HepG2 (cell line): ENCODE results near the gene PGGT1B. TPM values are rescaled to one million over a fixed set of nuclear protein-coding genes. Genes with fewer than 3 reads are reported as not detected.

Experiments used
- ATAD3A ChIP-seq: sonication (generic); formaldehyde crosslinking; IDR thresholded peaks from 2 replicates; pipeline ENCODE4 v1.4.0; 2020; ENCODE audit warnings: missing genetic modification reagents
- ATRX ChIP-seq: sonication (generic); formaldehyde crosslinking; IDR thresholded peaks from 2 replicates; pipeline ENCODE4 v1.4.0; 2020; ENCODE audit warnings: missing genetic modification reagents, borderline replicate concordance
- EZH2 ChIP-seq: conservative IDR thresholded peaks from 2 replicates; pipeline ENCODE4 v1.6.1; 2012; ENCODE audit warnings: mild to moderate bottlenecking, low read depth, low read length, moderate library complexity
- ONECUT2 ChIP-seq: sonication (generic); formaldehyde crosslinking; IDR thresholded peaks from 2 replicates; pipeline ENCODE4 v1.4.0; 2020; ENCODE audit warnings: missing genetic modification reagents
- RNF2 ChIP-seq: fragments of 450-650 bp; conservative IDR thresholded peaks from 2 replicates; pipeline ENCODE4 v1.6.1; 2016; ENCODE audit warnings: low read depth
- SALL1 ChIP-seq: sonication (generic); formaldehyde crosslinking; IDR thresholded peaks from 2 replicates; pipeline ENCODE4 v1.8.0; 2022; ENCODE audit warnings: mild to moderate bottlenecking, missing genetic modification reagents
- TBX2 ChIP-seq: sonication (generic); formaldehyde crosslinking; IDR thresholded peaks from 2 replicates; pipeline ENCODE4 v1.5.0; 2020; ENCODE audit warnings: missing genetic modification reagents, mild to moderate bottlenecking, borderline replicate concordance
- XRCC5 ChIP-seq: fragments of 200-400 bp; formaldehyde crosslinking; optimal IDR thresholded peaks from 2 replicates; pipeline ENCODE3; 2017; ENCODE audit warnings: mild to moderate bottlenecking, low read length
- ZBTB40 ChIP-seq, 2 experiments: fragments of 450-650 bp in 1 of 2; sonication (generic) in 1 of 2; formaldehyde crosslinking in 1 of 2; IDR thresholded peaks; 2 replicates each; pipeline versions ENCODE4 v1.6.1 to v1.8.0; 2016 to 2022; ENCODE audit warnings: antibody characterized with exemption in 1 of 2, mild to moderate bottlenecking in 1 of 2, missing genetic modification reagents in 1 of 2
- ZNF224 ChIP-seq: sonication (generic); formaldehyde crosslinking; IDR thresholded peaks from 2 replicates; pipeline ENCODE4 v1.5.0; 2020; ENCODE audit warnings: mild to moderate bottlenecking, missing genetic modification reagents
- ZNF687 ChIP-seq: sonication (generic); formaldehyde crosslinking; IDR thresholded peaks from 2 replicates; pipeline ENCODE4 v1.5.1; 2020; ENCODE audit warnings: mild to moderate bottlenecking, missing genetic modification reagents, moderate library complexity
- ZNF776 ChIP-seq: sonication (generic); formaldehyde crosslinking; IDR thresholded peaks from 2 replicates; pipeline ENCODE4 v1.4.0; 2020; ENCODE audit warnings: mild to moderate bottlenecking, missing genetic modification reagents
- polyA plus RNA-seq, 8 experiments: library from polyadenylated mRNA; depleted of rRNA in 3 of 8; stranded (reverse) in 7 of 8; unstranded in 1 of 8; fragments of >200 nt; fragmentation: Illumina TruSeq in 4 of 8; extraction: Trizol in 4 of 8; gene quantifications; 2 replicates each; pipeline versions ENCODE4 v1.2.1 to v1.2.3, GENCODE V29; 2011 to 2016; ENCODE audit warnings: low read depth in 4 of 8, missing spikeins in 1 of 8, mixed read lengths in 1 of 8; ENCODE audit not compliant: insufficient read depth in 1 of 8
- total RNA-seq, 5 experiments: library from RNA; depleted of rRNA; stranded (reverse); fragments of >200 nt; fragmentation: Illumina TruSeq; extraction: Trizol; gene quantifications; 2 replicates each; pipeline ENCODE4 v1.2.3, GENCODE V29; 2016; ENCODE audit warnings: low read depth in 1 of 5

PGGT1B gene
- total and polyA plus RNA-seq, 2 of the 13 experiments (the other 11 are each of a cell fraction or from before 2014, with no cell fraction given): 2.4 to 42.7 TPM

DNA sequence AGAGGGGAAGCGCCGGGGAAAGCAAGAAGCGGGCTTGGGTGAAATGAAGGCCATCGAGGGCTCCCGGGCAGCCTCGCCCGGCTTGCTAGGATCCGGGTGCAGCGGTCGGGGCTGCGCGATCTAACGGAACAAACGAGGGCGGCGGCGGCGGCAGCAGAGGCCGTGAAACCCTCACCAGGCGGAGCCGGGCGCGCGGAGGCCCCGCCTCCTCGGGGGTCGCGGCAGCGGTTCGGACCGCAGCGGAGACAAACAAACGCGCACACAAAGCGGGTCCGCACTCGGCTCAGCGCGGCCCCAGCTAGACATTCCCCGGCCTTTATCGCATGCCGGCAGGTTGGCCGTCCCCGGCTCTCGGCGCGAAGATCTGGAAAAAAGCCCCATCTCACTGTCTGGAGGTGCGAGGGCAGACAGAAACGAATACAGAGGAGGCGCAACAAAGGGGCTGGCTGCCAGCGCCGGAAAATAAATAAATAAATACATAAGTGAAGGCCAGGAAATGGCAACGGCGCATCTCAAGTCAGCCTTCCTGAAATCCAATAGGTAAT lies 82.4 kb downstream of the PGGT1B start (continued):
- TF ChIP-seq ZBTB40 (IDR thresholded peaks at IDR 0.05) (no peak), ZBTB40 (CRISPR knock-in tag; IDR thresholded peaks at IDR 0.05) (no peak), ONECUT2 (CRISPR knock-in tag) (no peak), ZNF687 (CRISPR knock-in tag) (peak; percentile 67), EZH2 (peak; percentile 26; the same call in 1 of the 2 replicates), SALL1 (CRISPR knock-in tag) (peak; percentile 24; the same call in 1 of the 2 replicates), ZNF776 (CRISPR knock-in tag) (peak; percentile 62; the same call in 1 of the 2 replicates), ATAD3A (no peak), ZNF224 (CRISPR knock-in tag) (no peak), XRCC5 (no peak), TBX2 (CRISPR knock-in tag) (no peak), RNF2 (peak; percentile 88), ATRX (CRISPR knock-in tag) (no peak)
- TF ChIP-seq, all 625 proteins: peak for 29
